DOHH2 (cell line): ENCODE measurements around the gene DPT.

Experiments
- H3F3A ChIP-seq: fragments of 200-600 bp; sonication (generic), shearing (Covaris generic); 2 replicates; pipeline ENCODE4 v1.6.0; 2016; ENCODE audit warnings: antibody characterized with exemption, mild to moderate bottlenecking; ENCODE audit not compliant: control insufficient read depth, insufficient read depth
- H3K27ac ChIP-seq: fragments of 200-600 bp; sonication (generic); 2 replicates; pipeline ENCODE4 v1.5.1; 2014; ENCODE audit warnings: low read depth, mild to moderate bottlenecking, low read length, moderate library complexity
- H3K27me3 ChIP-seq: fragments of 200-600 bp; sonication (generic); 2 replicates; pipeline ENCODE4 v1.6.1; 2014; ENCODE audit warnings: mild to moderate bottlenecking, low read length, mixed read lengths; ENCODE audit not compliant: control insufficient read depth
- H3K36me3 ChIP-seq: fragments of 200-600 bp; sonication (generic); 2 replicates; pipeline ENCODE4 v1.6.1; 2014; ENCODE audit warnings: mild to moderate bottlenecking, low read length, moderate library complexity, mixed read lengths; ENCODE audit not compliant: control insufficient read depth
- H3K4me1 ChIP-seq: fragments of 200-600 bp; sonication (generic); 2 replicates; pipeline ENCODE4 v1.6.1; 2014; ENCODE audit warnings: mild to moderate bottlenecking, low read length, mixed read lengths; ENCODE audit not compliant: control insufficient read depth
- H3K4me2 ChIP-seq: fragments of 200-600 bp; sonication (generic); 2 replicates; pipeline ENCODE4 v1.6.0; 2014; ENCODE audit warnings: mild to moderate bottlenecking, low read length, moderate library complexity
- H3K4me3 ChIP-seq: fragments of 200-600 bp; sonication (generic); 2 replicates; pipeline ENCODE4 v1.5.1; 2014; ENCODE audit warnings: mild to moderate bottlenecking, low read length, mixed read lengths
- H3K79me2 ChIP-seq: fragments of 200-600 bp; sonication (generic); 2 replicates; pipeline ENCODE4 v1.6.1; 2014; ENCODE audit warnings: mild to moderate bottlenecking, low read length, mixed read lengths; ENCODE audit not compliant: control insufficient read depth
- H3K9me2 ChIP-seq: fragments of 200-600 bp; sonication (generic); replicated peaks from 2 replicates; pipeline ENCODE4 v1.6.1; 2014; ENCODE audit warnings: mild to moderate bottlenecking, low read length, mixed read lengths; ENCODE audit not compliant: control insufficient read depth
- H3K9me3 ChIP-seq: fragments of 200-600 bp; sonication (generic); 2 replicates; pipeline ENCODE4 v1.6.1; 2014; ENCODE audit warnings: antibody characterized with exemption, low read length, mixed read lengths; ENCODE audit not compliant: control insufficient read depth, insufficient read depth
- H4K20me1 ChIP-seq: fragments of 200-600 bp; sonication (generic); 2 replicates; pipeline ENCODE4 v1.6.0; 2014; ENCODE audit warnings: low read depth, mild to moderate bottlenecking, antibody characterized with exemption, low read length, moderate library complexity; ENCODE audit not compliant: control insufficient read depth, insufficient read depth
- CTCF ChIP-seq: fragments of 200-600 bp; sonication (generic); IDR thresholded peaks from one replicate; pipeline ENCODE4 v1.5.1; 2014; ENCODE audit warnings: antibody characterized with exemption, mild to moderate bottlenecking, low read depth, low read length; ENCODE audit not compliant: poor library complexity, severe bottlenecking
- EZH2phosphoT487 ChIP-seq: fragments of 200-600 bp; sonication (generic); IDR thresholded peaks from 2 replicates; pipeline ENCODE4 v1.6.1; 2017; ENCODE audit warnings: borderline replicate concordance, mild to moderate bottlenecking, antibody characterized with exemption, low read length, moderate library complexity, mixed read lengths

DPT gene

GRCh38 chr1:168719306-168720111 is 9.5 kb downstream of the DPT start:
- TF ChIP-seq EZH2phosphoT487: no peak
- TF ChIP-seq CTCF: no peak
- no peaks in the 10 kb centered on the region for H4K20me1 ChIP-seq
- no peak overlapping the region for H3K4me2 ChIP-seq
- H3K4me1 ChIP-seq: no peaks in the 10 kb centered on the region
- H3K4me3 ChIP-seq: no peak overlapping the region
- H3K27me3 ChIP-seq: no peaks in the 10 kb centered on the region; the same call in 1 of the 2 replicates
- H3F3A ChIP-seq: no peaks in the 10 kb centered on the region
- no peak overlapping the region for H3K27ac ChIP-seq
- no peaks in the 10 kb centered on the region for H3K9me3 ChIP-seq
- no peaks in the 10 kb centered on the region for H3K79me2 ChIP-seq
- no peaks in the 10 kb centered on the region for H3K36me3 ChIP-seq
- H3K9me2 ChIP-seq: no peaks in the 10 kb centered on the region

- Histone ChIP-seq H3F3A (no peaks in the 10 kb centered on the region), H3K27me3 (no peaks in the 10 kb centered on the region; the same call in 1 of the 2 replicates), H3K9me3 (no peaks in the 10 kb centered on the region), H3K79me2 (no peaks in the 10 kb centered on the region), H4K20me1 (no peaks in the 10 kb centered on the region), H3K4me1 (no peaks in the 10 kb centered on the region), H3K4me3 (no peak overlapping the region), H3K4me2 (no peak overlapping the region), H3K36me3 (no peaks in the 10 kb centered on the region), H3K9me2 (no peaks in the 10 kb centered on the region), H3K27ac (no peak overlapping the region)
- TF ChIP-seq CTCF (no peak), EZH2phosphoT487 (no peak)
Measured at GRCh38 chr1:168717906-168718891, 10.8 kb downstream of the DPT start.

- no peaks in the 10 kb centered on the region for H3K36me3 ChIP-seq
- H3K4me1 ChIP-seq: no peaks in the 10 kb centered on the region
- no peaks in the 10 kb centered on the region for H3K79me2 ChIP-seq
- no peak overlapping the region for H3K27ac ChIP-seq
- H3F3A ChIP-seq: no peaks in the 10 kb centered on the region
- no peaks in the 10 kb centered on the region for H3K27me3 ChIP-seq
- TF ChIP-seq CTCF (no peak), EZH2phosphoT487 (no peak)
- no peaks in the 10 kb centered on the region for H4K20me1 ChIP-seq
- no peak overlapping the region for H3K4me3 ChIP-seq
- no peaks in the 10 kb centered on the region for H3K9me3 ChIP-seq
- H3K9me2 ChIP-seq: no peaks in the 10 kb centered on the region
- H3K4me2 ChIP-seq: no peak overlapping the region
Measured at GRCh38 chr1:168714012-168714411, 15.0 kb downstream of the DPT start.
